ENCODE measurements around the gene ZDHHC11B. TPM values are rescaled to one million over a fixed set of nuclear protein-coding genes. Genes with fewer than 3 reads are reported as not detected.

Gene ZDHHC11B
- total RNA-seq, 2 donors from 2014 or later = 0.75 to 1.3 TPM

DNA sequence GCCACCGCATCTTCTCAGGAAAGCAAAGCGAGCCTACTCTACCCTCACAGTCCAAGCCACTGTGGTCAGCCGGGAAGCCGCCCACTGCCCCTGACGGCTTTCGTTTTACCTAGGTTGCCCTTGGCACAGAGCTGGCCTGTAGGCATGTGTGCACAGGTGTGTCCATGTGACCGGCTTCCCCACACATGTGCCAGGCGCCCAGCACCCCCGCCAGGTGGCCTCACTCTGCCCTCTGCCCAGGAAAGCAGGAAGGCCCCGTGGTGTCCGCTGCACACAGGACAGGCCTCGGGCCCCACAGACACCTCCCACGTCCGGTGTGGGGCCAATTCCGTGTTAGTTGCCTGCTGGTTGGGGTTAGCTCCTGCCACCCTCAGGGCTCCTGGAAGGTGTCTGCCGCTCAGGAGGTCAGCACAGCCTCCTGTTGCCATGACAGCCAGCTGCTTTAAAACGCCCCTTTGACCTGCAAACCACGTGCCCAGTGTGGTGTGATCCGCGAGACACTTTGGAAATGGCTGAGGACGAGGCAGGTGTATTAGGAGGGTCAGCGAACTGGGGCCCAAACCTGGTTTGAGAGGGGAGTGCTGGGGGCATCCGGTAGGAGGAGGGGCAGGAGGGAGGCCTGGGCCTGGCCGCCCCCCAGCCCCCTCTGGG, 120.1 kb downstream of the ZDHHC11B start:
- Mint-ChIP-seq H3K27me3 (ENCODE audit: insufficient read depth) (no peaks in the 10 kb centered on the region), H3K27ac (no peak overlapping the region), H3K9me3 (no peaks in the 10 kb centered on the region), H3K4me1 (no peaks in the 10 kb centered on the region), H3K4me3 (no peak overlapping the region), H3K36me3 (ENCODE audit: low read depth) (peaks cover 45% of the 10 kb centered on the region)
- no peak overlapping the region for H3K4me3 ChIP-seq (ENCODE audit: low read length)
- H3K4me1 ChIP-seq (ENCODE audit: control insufficient read depth, insufficient read depth, low read length) = no peaks in the 10 kb centered on the region
- no peak for DNase-seq
- H3K9me3 ChIP-seq (ENCODE audit: control insufficient read depth, low read length) = peaks cover 4% of the 10 kb centered on the region
- H3K36me3 ChIP-seq (ENCODE audit: control insufficient read depth, insufficient read depth, low read length) = peaks cover 25% of the 10 kb centered on the region
- 94 to 99% methylated on average over 20 to 24 of the region's 24 CpGs for WGBS, 2 experiments (ENCODE audit: insufficient coverage in 1 of 2, insufficient read length in 1 of 2)
- TF ChIP-seq, protein P1, sequence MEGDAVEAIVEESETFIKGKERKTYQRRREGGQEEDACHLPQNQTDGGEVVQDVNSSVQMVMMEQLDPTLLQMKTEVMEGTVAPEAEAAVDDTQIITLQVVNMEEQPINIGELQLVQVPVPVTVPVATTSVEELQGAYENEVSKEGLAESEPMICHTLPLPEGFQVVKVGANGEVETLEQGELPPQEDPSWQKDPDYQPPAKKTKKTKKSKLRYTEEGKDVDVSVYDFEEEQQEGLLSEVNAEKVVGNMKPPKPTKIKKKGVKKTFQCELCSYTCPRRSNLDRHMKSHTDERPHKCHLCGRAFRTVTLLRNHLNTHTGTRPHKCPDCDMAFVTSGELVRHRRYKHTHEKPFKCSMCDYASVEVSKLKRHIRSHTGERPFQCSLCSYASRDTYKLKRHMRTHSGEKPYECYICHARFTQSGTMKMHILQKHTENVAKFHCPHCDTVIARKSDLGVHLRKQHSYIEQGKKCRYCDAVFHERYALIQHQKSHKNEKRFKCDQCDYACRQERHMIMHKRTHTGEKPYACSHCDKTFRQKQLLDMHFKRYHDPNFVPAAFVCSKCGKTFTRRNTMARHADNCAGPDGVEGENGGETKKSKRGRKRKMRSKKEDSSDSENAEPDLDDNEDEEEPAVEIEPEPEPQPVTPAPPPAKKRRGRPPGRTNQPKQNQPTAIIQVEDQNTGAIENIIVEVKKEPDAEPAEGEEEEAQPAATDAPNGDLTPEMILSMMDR (conservative IDR thresholded peaks at IDR 0.05) = no peak
- H3K9ac ChIP-seq (ENCODE audit: extremely low read depth, low read length, poor library complexity, severe bottlenecking) = no peak overlapping the region
- H3K27me3 ChIP-seq (ENCODE audit: control insufficient read depth, insufficient read depth, low read length, poor library complexity, severe bottlenecking) = no peaks in the 10 kb centered on the region
- no peak overlapping the region for H3K27ac ChIP-seq (ENCODE audit: low read depth, low read length)

DNA sequence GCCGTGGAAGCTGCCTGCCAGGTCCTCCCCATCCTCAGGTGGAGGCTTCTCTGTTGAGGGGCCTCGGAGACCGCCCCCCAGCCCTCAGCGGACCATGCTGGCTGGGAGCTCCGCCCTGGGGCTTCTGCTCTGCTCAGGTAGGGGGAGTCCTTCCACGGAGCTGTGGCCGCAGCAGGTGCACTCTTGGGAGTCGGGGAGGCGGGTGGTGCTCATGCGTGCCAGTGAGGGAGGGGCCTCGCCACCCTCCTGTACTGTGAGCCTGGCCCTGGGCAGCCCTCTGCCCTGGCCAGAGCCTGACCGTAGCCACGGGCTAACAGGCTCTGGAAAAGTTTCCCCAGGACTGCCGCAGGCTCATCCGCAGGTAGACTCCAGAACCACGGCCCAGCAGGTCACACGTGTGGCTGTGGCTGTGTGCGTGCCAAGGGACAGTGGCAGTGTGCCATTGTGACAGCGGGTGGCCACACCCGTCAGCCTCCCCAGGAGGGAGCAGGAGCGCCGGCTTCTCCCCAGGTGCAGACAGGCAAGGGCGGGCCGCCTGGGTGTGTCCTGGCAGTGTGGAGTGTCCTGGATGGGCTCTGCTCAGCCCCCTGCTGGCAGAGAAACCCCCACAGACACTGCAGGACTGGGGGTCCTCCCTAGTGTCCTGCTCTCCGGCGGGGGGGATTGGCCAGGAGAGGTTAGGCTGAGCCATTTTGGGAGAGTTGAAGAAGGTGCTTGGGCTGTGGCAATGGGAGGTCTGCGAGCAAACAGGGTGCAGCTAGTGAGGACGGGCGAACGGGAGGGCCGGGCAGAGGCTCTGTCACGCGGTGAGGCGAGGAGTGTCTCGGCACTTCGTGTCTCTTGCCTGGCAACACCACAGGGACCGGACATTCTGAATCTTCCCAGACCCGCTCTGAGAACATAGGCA, 120.8 kb downstream of the ZDHHC11B start:
- no peak overlapping the region for H3K4me3 Mint-ChIP-seq
- Histone ChIP-seq H3K27ac (ENCODE audit: low read depth, low read length) (no peak overlapping the region), H3K27me3 (ENCODE audit: control insufficient read depth, insufficient read depth, low read length, poor library complexity, severe bottlenecking) (no peaks in the 10 kb centered on the region), H3K36me3 (ENCODE audit: control insufficient read depth, insufficient read depth, low read length) (peaks cover 32% of the 10 kb centered on the region), H3K4me3 (ENCODE audit: low read length) (no peak overlapping the region), H3K9ac (ENCODE audit: extremely low read depth, low read length, poor library complexity, severe bottlenecking) (no peak overlapping the region), H3K9me3 (ENCODE audit: control insufficient read depth, low read length) (peaks cover 6% of the 10 kb centered on the region), H3K4me1 (ENCODE audit: control insufficient read depth, insufficient read depth, low read length) (no peaks in the 10 kb centered on the region)
- peaks cover 52% of the 10 kb centered on the region for H3K36me3 Mint-ChIP-seq (ENCODE audit: low read depth)
- H3K27me3 Mint-ChIP-seq (ENCODE audit: insufficient read depth) = no peaks in the 10 kb centered on the region
- no peaks in the 10 kb centered on the region for H3K4me1 Mint-ChIP-seq
- H3K27ac Mint-ChIP-seq = no peak overlapping the region
- H3K9me3 Mint-ChIP-seq = no peaks in the 10 kb centered on the region
- DNase-seq = no peak
- TF ChIP-seq, protein P1 (conservative IDR thresholded peaks at IDR 0.05) = no peak
- 95 to 96% methylated on average over 17 to 38 of the region's 38 CpGs for WGBS, 2 experiments (ENCODE audit: insufficient coverage in 1 of 2, insufficient read length in 1 of 2)

DNA sequence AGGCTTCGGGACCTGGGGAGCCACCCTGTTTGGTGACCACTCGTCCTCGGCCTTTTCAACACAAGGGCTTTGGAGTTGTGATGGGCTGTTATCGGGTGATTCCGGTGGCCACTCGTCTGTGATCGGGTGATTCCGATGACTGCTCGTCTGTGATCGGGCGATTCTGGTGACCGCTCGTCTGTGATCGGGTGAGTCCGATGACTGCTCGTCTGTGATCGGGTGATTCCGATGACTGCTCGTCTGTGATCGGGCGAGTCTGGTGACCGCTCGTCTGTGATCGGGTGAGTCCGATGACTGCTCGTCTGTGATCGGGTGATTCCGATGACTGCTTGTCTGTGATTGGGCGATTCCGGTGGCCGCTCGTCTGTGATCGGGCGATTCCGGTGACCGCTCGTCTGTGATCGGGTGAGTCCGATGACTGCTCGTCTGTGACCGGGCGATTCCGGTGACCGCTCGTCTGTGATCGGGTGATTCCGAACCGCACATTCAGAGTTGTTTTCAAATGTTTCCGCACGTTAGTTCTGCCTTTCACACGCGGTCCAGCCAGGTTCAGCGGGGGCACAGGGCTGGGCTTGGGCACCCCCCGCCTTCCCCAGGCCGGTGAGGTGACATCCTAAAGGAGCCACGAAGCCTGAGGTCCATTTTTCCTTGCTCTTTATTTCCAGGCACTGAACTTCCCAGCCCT, 121.6 kb downstream of the ZDHHC11B start:
- H3K36me3 ChIP-seq (ENCODE audit: control insufficient read depth, insufficient read depth, low read length) = peaks cover 36% of the 10 kb centered on the region
- H3K4me3 ChIP-seq (ENCODE audit: low read length) = no peak overlapping the region
- DNase-seq = no peak
- peaks cover 2% of the 10 kb centered on the region for H3K9me3 Mint-ChIP-seq
- no peaks in the 10 kb centered on the region for H3K4me1 Mint-ChIP-seq
- no peaks in the 10 kb centered on the region for H3K27me3 Mint-ChIP-seq (ENCODE audit: insufficient read depth)
- H3K4me1 ChIP-seq (ENCODE audit: control insufficient read depth, insufficient read depth, low read length) = no peaks in the 10 kb centered on the region
- H3K9me3 ChIP-seq (ENCODE audit: control insufficient read depth, low read length) = peaks cover 6% of the 10 kb centered on the region
- TF ChIP-seq, protein P1 (conservative IDR thresholded peaks at IDR 0.05) = no peak
- H3K4me3 Mint-ChIP-seq = no peak overlapping the region
- peaks cover 57% of the 10 kb centered on the region for H3K36me3 Mint-ChIP-seq (ENCODE audit: low read depth)
- H3K27ac Mint-ChIP-seq = no peak overlapping the region
- 96 to 98% methylated on average over 50 to 56 of the region's 56 CpGs for WGBS, 2 experiments (ENCODE audit: insufficient coverage in 1 of 2, insufficient read length in 1 of 2)
- H3K9ac ChIP-seq (ENCODE audit: extremely low read depth, low read length, poor library complexity, severe bottlenecking) = no peak overlapping the region
- H3K27me3 ChIP-seq (ENCODE audit: control insufficient read depth, insufficient read depth, low read length, poor library complexity, severe bottlenecking) = no peaks in the 10 kb centered on the region
- H3K27ac ChIP-seq (ENCODE audit: low read depth, low read length) = no peak overlapping the region
